ENCODE results near the gene PVALB. TPM values are rescaled to one million over a fixed set of nuclear protein-coding genes. Genes with fewer than 3 reads are reported as not detected.

PVALB gene
- total and polyA plus RNA-seq, 9 of the 15 experiments (the other 6 are each of a cell fraction or from before 2014, with no cell fraction given): not detected

- WGBS (ENCODE audit: insufficient coverage, low coverage, missing lambda C conversion rate): 1% methylated on average over 9 of the region's 15 CpGs
- CTCF ChIA-PET (ENCODE audit: low intra/inter-chr PET ratio): interaction anchor here (0.6 kb wide), 1 partner anchor 215 kb away, joined by 3 read pairs; no protein-coding TSS in a partner anchor
- H4K20me1 ChIP-seq (replicated peaks; ENCODE audit: control insufficient read depth, insufficient read depth, low read length): peaks cover 5% of the 10 kb centered on the region; the same call in 1 of the 2 replicates
- POLR2A ChIA-PET: no interaction called here
- H3K9ac ChIP-seq (ENCODE audit: insufficient read depth in 1 of 2, low read depth in 2 of 2, low read length in 2 of 2): no peak overlapping the region
- intact Hi-C loops (cut with micrococcal nuclease) (no loop called here), in situ Hi-C loops (cut with MboI) (no loop called here)
- no peaks in the 10 kb centered on the region for H3K79me2 ChIP-seq (ENCODE audit: control insufficient read depth, insufficient read depth, low read length)
- no peak overlapping the region for H3K27ac ChIP-seq (ENCODE audit: extremely low read depth, low read depth, low read length)
- ATAC-seq (no peak), FAIRE-seq (no peak), DNase-seq (ENCODE audit: extremely low read depth in 1 of 4, low spot score in 3 of 4) (no peak)
- H3K27me3 ChIP-seq (ENCODE audit: control insufficient read depth in 2 of 2, insufficient read depth in 2 of 2, low read length in 2 of 2): peaks cover 10 to 63% of the 10 kb centered on the region in 2 experiments; a peak in 4 of 5 replicates
- no peak overlapping the region for H2AFZ ChIP-seq (ENCODE audit: low read depth, low read length)
- no peaks in the 10 kb centered on the region; a peak in 1 of 5 replicates for H3K4me1 ChIP-seq (replicated peaks in 1 of 2; ENCODE audit: control insufficient read depth in 2 of 2, insufficient read depth in 2 of 2, low read length in 2 of 2)
- H3K36me3 ChIP-seq (ENCODE audit: control insufficient read depth, insufficient read depth, low read length): no peaks in the 10 kb centered on the region
- BruUV-seq (replicated peaks): no TSS peak
- no peaks in the 10 kb centered on the region for H3K9me1 ChIP-seq (ENCODE audit: control insufficient read depth, insufficient read depth, low read length)
- no peaks in the 10 kb centered on the region for H3K9me3 ChIP-seq (replicated peaks; ENCODE audit: control insufficient read depth, insufficient read depth, low read depth, low read length)
- H3K4me3 ChIP-seq: no peak overlapping the region
- H3K4me2 ChIP-seq (ENCODE audit: insufficient read depth, low read length): no peak overlapping the region
- no peak for TF ChIP-seq ARID1B (IDR thresholded peaks at IDR 0.05)
- TF ChIP-seq ZNF407 (IDR thresholded peaks at IDR 0.05; ENCODE audit: low read depth): no peak
- TF ChIP-seq ZNF695 (CRISPR knock-in tag; IDR thresholded peaks at IDR 0.05): no peak
- no peak for TF ChIP-seq PURB (CRISPR knock-in tag; IDR thresholded peaks at IDR 0.05; ENCODE audit: low read depth)
- TF ChIP-seq NCOA2 (IDR thresholded peaks at IDR 0.05; ENCODE audit: partially characterized antibody in 2 of 2): no peak
- TF ChIP-seq MTA2 (IDR thresholded peaks at IDR 0.05; ENCODE audit: low read depth): no peak
- no peak for TF ChIP-seq HMGN3 (IDR thresholded peaks at IDR 0.05; ENCODE audit: borderline replicate concordance, extremely low read depth, insufficient read length, low read depth, low read length)
- no peak for TF ChIP-seq ZNF668 (CRISPR knock-in tag; IDR thresholded peaks at IDR 0.05)
- TF ChIP-seq YBX1 (IDR thresholded peaks at IDR 0.05): no peak
- no peak for TF ChIP-seq ZNF57 (CRISPR knock-in tag; IDR thresholded peaks at IDR 0.05)
Observed at GRCh38 chr22:36758792-36759271, 58.0 kb downstream of the PVALB start.

Measured in K562 (cell line).